Astrocyte (in vitro differentiated cells and primary cell): ENCODE results near the gene CADPS. TPM values are rescaled to one million over a fixed set of nuclear protein-coding genes. Genes with fewer than 3 reads are reported as not detected.

ENCODE experiments used
- DNase-seq: peaks from one replicate; pipeline ENCODE4 v3.0.0-alpha.2; 2010; ENCODE audit warnings: low read depth
- FAIRE-seq: peaks from 2 replicates; lab custom pipeline; 2011; peaks lifted over from hg19 to GRCh38; lab: Jason Lieb, UNC
- H2AFZ ChIP-seq: 2 replicates; pipeline ENCODE4 v1.6.0; 2012; ENCODE audit warnings: low read depth, low read length, inconsistent platforms
- H3K27ac ChIP-seq: 2 replicates; pipeline ENCODE4 v1.5.1; 2011; ENCODE audit warnings: low read depth, low read length, inconsistent platforms
- H3K27me3 ChIP-seq: 2 replicates; pipeline ENCODE4 v1.6.0; 2011; ENCODE audit warnings: low read length, inconsistent platforms; ENCODE audit not compliant: insufficient read depth
- H3K36me3 ChIP-seq: 2 replicates; pipeline ENCODE4 v1.5.1; 2011; ENCODE audit warnings: low read length, inconsistent platforms; ENCODE audit not compliant: insufficient read depth
- H3K4me1 ChIP-seq: 2 replicates; pipeline ENCODE4 v1.5.1; 2011; ENCODE audit warnings: low read length, inconsistent platforms; ENCODE audit not compliant: insufficient read depth
- H3K4me2 ChIP-seq: 2 replicates; pipeline ENCODE4 v1.6.0; 2012; ENCODE audit warnings: low read length, inconsistent platforms
- H3K4me3 ChIP-seq: 2 replicates; pipeline ENCODE4 v1.5.1; 2011; ENCODE audit warnings: low read depth, mild to moderate bottlenecking, low read length, inconsistent platforms; ENCODE audit not compliant: insufficient read depth
- H3K79me2 ChIP-seq: 2 replicates; pipeline ENCODE4 v1.6.0; 2012; ENCODE audit warnings: mild to moderate bottlenecking, low read length, inconsistent platforms; ENCODE audit not compliant: insufficient read depth
- H3K9ac ChIP-seq: 2 replicates; pipeline ENCODE4 v1.6.0; 2012; ENCODE audit warnings: mild to moderate bottlenecking, low read length, inconsistent platforms
- H3K9me3 ChIP-seq: 2 replicates; pipeline ENCODE4 v1.5.1; 2012; ENCODE audit warnings: low read depth, mild to moderate bottlenecking, low read length, inconsistent platforms; ENCODE audit not compliant: insufficient read depth
- H4K20me1 ChIP-seq: 2 replicates; pipeline ENCODE4 v1.6.0; 2012; ENCODE audit warnings: low read length, inconsistent platforms; ENCODE audit not compliant: insufficient read depth
- H3K27ac Mint-ChIP-seq: one replicate; pipeline ENCODE4 v1.8.0; 2021; ENCODE audit warnings: mild to moderate bottlenecking, mixed read lengths; ENCODE audit not compliant: unreplicated experiment
- H3K27me3 Mint-ChIP-seq: one replicate; pipeline ENCODE4 v1.8.0; 2021; ENCODE audit warnings: low read depth, mixed read lengths; ENCODE audit not compliant: unreplicated experiment
- H3K36me3 Mint-ChIP-seq: one replicate; pipeline ENCODE4 v1.8.0; 2021; ENCODE audit warnings: low read depth, mixed read lengths; ENCODE audit not compliant: unreplicated experiment
- H3K4me1 Mint-ChIP-seq: one replicate; pipeline ENCODE4 v1.8.0; 2021; ENCODE audit warnings: low read depth, mixed read lengths; ENCODE audit not compliant: unreplicated experiment
- H3K4me3 Mint-ChIP-seq: one replicate; pipeline ENCODE4 v1.8.0; 2021; ENCODE audit warnings: mild to moderate bottlenecking, moderate library complexity, mixed read lengths; ENCODE audit not compliant: unreplicated experiment
- H3K9me3 Mint-ChIP-seq: one replicate; pipeline ENCODE4 v1.8.0; 2021; ENCODE audit warnings: mild to moderate bottlenecking, mixed read lengths; ENCODE audit not compliant: unreplicated experiment
- CTCF ChIP-seq: IDR thresholded peaks from 2 replicates; pipeline ENCODE4 v1.5.1; 2011; ENCODE audit warnings: low read depth, mild to moderate bottlenecking, inconsistent platforms, low read length, moderate library complexity; ENCODE audit not compliant: insufficient read depth
- EZH2 ChIP-seq: IDR thresholded peaks from 2 replicates; pipeline ENCODE4 v1.6.1; 2012; ENCODE audit warnings: mild to moderate bottlenecking, low read length, inconsistent platforms; ENCODE audit not compliant: insufficient read depth
- total RNA-seq: library from RNA; stranded (reverse); gene quantifications from 2 replicates; pipeline ENCODE4 v1.2.1, GENCODE V29; 2021

CADPS gene
- total RNA-seq, 1 donor from 2014 or later: 5.4 TPM

DNA sequence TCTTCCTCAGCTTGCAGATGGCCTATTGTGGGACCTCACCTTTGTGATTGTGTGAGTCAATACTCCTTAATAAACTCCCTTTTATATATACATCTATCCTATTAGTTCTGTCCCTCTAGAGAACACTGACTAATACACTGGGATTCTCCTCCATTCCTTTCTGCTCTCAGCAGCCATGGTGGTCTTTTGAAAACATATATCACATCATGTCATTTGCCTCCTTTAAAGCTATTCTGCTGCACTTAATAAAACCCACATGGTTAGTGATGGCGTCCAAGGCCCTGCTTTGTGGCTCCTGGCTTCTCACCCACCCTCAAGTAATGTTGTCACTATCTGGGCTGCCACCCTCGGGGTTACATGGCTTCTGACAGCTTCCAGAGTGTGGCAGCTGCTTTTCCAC is 169.5 kb downstream of the CADPS start:
- no peaks in the 10 kb centered on the region for H3K9me3 Mint-ChIP-seq
- Histone ChIP-seq H3K79me2 (no peaks in the 10 kb centered on the region), H4K20me1 (no peaks in the 10 kb centered on the region), H3K4me1 (no peaks in the 10 kb centered on the region), H3K27me3 (no peaks in the 10 kb centered on the region), H2AFZ (no peak overlapping the region), H3K9ac (no peak overlapping the region), H3K36me3 (no peaks in the 10 kb centered on the region), H3K4me3 (no peak overlapping the region), H3K4me2 (no peak overlapping the region), H3K9me3 (no peaks in the 10 kb centered on the region), H3K27ac (no peak overlapping the region)
- no peaks in the 10 kb centered on the region for H3K36me3 Mint-ChIP-seq
- H3K27me3 Mint-ChIP-seq: no peaks in the 10 kb centered on the region
- H3K4me3 Mint-ChIP-seq: no peak overlapping the region
- no peak overlapping the region for H3K27ac Mint-ChIP-seq
- FAIRE-seq (no peak), DNase-seq (no peak)
- no peak for TF ChIP-seq EZH2
- TF ChIP-seq CTCF: no peak
- H3K4me1 Mint-ChIP-seq: peaks cover 14% of the 10 kb centered on the region

- Histone ChIP-seq H3K4me3 (no peak overlapping the region), H3K27ac (no peak overlapping the region), H2AFZ (no peak overlapping the region), H3K4me1 (no peaks in the 10 kb centered on the region), H3K9ac (no peak overlapping the region), H3K9me3 (no peaks in the 10 kb centered on the region), H3K79me2 (no peaks in the 10 kb centered on the region), H3K4me2 (peak overlapping the region; percentile 13), H3K27me3 (no peaks in the 10 kb centered on the region), H3K36me3 (no peaks in the 10 kb centered on the region), H4K20me1 (no peaks in the 10 kb centered on the region)
- TF ChIP-seq CTCF (no peak), EZH2 (no peak)
- H3K4me1 Mint-ChIP-seq: peaks cover 14% of the 10 kb centered on the region
- no peaks in the 10 kb centered on the region for H3K9me3 Mint-ChIP-seq
- no peaks in the 10 kb centered on the region for H3K36me3 Mint-ChIP-seq
- DNase-seq (peak; percentile 70), FAIRE-seq (no peak)
- no peak overlapping the region for H3K27ac Mint-ChIP-seq
- no peak overlapping the region for H3K4me3 Mint-ChIP-seq
- H3K27me3 Mint-ChIP-seq: no peaks in the 10 kb centered on the region
Observed at GRCh38 chr3:62703451-62704167, 171.6 kb downstream of the CADPS start.

- no peaks in the 10 kb centered on the region for H3K36me3 Mint-ChIP-seq
- Histone ChIP-seq H3K79me2 (no peaks in the 10 kb centered on the region), H3K4me3 (no peak overlapping the region), H3K9ac (no peak overlapping the region), H2AFZ (no peak overlapping the region), H3K4me1 (no peaks in the 10 kb centered on the region), H3K36me3 (no peaks in the 10 kb centered on the region), H3K4me2 (no peak overlapping the region), H3K27ac (no peak overlapping the region), H3K27me3 (no peaks in the 10 kb centered on the region), H4K20me1 (no peaks in the 10 kb centered on the region), H3K9me3 (no peaks in the 10 kb centered on the region)
- no peak overlapping the region for H3K4me3 Mint-ChIP-seq
- no peak overlapping the region for H3K27ac Mint-ChIP-seq
- peaks cover 14% of the 10 kb centered on the region for H3K4me1 Mint-ChIP-seq
- no peak for FAIRE-seq
- H3K27me3 Mint-ChIP-seq: no peaks in the 10 kb centered on the region
- H3K9me3 Mint-ChIP-seq: no peaks in the 10 kb centered on the region
- TF ChIP-seq EZH2 (no peak), CTCF (no peak)
- no peak for DNase-seq
Observed at GRCh38 chr3:62700357-62700756, 174.9 kb downstream of the CADPS start.
